ENCODE data around the gene PHACTR4.
"Not testable (repeated sequence)": the region's sequence is repeated elsewhere in the genome, so short reads cannot be mapped to it uniquely, and the experiment has no call there.

PHACTR4 gene

DNA sequence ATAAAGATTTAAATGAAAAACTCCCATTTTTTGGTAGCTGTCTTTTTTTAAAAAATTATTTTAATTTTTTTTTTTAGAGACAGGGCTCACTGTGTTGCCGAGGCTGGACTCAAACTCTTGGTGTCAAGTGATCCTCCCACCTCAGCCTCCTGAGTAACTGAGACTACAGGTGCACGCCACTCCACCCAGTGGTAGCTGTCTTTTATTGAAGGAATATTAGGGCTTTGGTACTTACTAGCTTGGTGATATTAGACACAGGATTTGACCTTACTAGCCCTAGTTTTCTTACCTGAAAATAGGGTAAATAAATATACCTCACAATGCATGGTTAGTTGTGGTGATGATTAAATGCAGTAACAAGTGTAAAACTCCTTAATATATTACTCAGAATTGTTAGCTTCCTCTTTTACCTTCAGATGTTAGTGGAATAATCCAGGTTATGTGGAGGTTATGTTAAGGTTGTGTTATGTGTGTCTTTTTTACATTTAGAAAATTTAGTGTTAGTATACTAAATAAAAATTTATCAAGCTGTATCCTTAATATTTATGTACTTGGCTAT, 66.8 kb downstream of the PHACTR4 start:
- no peak for DNase-seq (ENCODE audit: low spot score)

DNA sequence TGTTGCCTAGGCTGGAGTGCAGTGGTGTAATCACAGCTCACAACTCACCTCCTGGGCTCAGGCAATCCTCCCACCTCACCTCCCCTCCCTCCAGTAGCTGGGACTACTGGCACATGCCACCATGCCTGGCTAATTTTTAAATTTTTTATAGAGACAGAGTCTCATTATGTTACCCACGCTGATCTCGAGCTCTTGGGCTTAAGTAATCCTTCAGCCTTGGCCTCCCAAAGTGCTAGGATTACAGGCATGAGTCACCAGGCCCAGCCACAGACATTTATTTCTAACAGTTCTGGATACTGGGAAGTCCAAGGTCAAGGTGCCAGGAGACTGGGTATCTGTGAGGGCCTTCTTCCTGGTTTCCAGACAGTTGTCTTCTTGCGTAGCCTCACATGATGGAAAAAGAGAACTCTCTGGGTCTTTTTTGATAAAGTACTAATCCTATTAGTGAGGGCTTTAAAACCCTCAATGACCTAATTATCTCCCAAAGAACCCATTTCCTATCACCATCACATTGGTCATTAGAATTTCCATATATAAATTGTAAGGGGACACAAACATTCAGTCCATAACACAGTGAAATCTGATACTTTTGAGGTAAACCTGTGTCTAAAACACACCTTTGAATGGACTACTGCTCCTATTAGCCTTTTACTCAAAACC, 67.9 kb downstream of the PHACTR4 start:
- peak; percentile 44 for DNase-seq (ENCODE audit: low spot score)

DNA sequence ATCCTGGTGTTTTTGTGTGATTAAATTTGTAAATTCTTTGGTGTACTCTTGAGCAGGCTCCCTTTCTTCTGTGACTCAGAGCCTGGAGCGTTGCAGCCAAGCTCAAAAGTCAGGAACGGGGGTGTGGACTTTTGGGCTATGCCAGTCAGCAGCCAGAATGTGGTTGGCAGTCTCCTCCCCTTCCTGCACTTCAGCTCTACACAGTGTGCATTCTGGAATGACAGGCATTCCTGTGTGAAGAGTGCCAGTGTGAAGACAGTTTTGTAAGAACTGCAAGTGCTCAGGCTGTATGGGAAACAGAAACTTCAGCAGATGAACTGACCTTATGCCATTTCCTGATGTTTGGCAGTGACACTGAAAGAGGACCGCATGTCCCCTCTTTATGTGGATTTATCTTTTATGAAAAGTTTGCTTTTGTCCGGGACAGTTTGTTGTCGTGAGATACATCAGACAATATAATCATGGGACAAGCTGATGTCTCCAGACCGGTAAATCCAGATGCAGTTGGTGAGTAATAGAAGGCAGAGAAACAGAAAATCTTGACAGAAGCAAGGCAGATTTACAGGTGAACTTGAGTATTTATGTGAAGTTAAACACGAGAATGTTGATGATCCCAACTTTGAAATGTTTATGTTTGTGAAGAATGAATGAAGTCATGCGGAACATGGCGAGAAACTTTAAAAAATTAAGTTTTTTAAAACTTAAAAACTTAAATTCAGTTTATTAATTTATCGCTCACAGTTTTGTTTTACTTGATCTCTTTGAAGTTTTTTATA, 68.6 kb downstream of the PHACTR4 start:
- peak; percentile 84 for DNase-seq (ENCODE audit: low spot score)

DNA sequence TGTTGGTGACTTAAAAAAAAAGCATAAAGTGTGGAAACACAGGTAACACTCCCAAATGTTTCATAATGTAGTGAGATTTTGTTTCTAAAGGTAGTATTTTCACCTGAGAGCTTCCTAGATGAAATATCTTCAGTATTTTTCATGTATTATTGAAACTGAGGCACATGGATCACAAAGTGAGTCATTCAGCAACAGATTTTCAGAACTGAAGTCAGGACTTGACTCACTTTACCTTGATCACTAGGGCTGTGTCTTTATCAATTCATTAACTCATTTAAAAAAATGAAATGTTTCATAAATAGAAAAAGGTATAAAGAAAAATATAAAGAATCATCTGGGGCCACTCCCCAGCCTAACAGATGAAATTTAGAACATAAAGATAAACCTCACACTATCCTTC, 69.8 kb downstream of the PHACTR4 start:
- DNase-seq (ENCODE audit: low spot score), result no peak

- no peak for DNase-seq (ENCODE audit: low spot score)
These were observed 72.1 kb downstream of the PHACTR4 start for GRCh38 chr1:28441674-28442073.

DNA sequence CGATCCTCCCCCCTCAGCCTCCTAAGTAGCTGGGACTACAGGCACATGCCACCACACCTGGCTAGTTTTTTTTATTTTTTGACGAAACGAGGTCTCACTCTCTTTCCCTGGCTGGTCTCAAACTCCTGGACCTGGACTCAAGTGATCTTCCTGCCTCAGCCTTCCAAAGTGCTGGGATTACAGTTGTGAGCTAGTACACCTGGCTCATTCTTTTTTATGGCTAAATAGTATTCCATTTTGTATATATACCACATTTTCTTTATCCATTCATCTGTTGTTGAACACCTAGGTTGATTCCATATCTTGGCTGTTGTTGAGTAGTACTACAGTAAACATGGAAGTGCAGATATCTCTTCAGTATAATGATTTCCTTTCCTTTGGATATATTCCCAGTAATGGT, 74.0 kb downstream of the PHACTR4 start:
- DNase-seq (ENCODE audit: low spot score), result no peak

GRCh38 chr1:28447679-28448078, 78.1 kb downstream of the PHACTR4 start:
- DNase-seq (ENCODE audit: low spot score), result no peak

- not testable (repeated sequence) for DNase-seq (ENCODE audit: low spot score)
These were observed 78.6 kb downstream of the PHACTR4 start for GRCh38 chr1:28448094-28448611.

GRCh38 chr1:28449904-28450303, 80.4 kb downstream of the PHACTR4 start:
- DNase-seq (ENCODE audit: low spot score), result no peak

DNA sequence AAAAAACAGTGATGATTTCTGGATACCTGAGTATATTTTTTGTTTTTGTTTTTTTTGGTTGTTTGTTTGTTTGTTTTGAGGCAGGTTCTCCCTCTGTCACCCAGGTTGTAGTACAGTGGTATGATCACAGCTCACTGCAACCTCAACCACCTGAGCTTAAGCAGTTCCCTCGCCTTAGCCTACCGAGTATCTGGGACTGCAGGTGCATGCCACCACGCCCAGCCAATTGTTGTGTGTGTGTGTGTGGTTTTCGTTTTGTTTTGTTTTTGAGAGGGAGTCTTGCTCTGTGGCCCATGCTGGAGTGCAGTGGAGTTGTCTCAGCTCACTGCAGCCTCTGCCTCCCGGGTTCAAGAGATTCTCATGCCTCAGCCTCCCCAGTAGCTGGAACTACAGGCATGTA, 81.0 kb downstream of the PHACTR4 start:
- no peak for DNase-seq (ENCODE audit: low spot score)

DNA sequence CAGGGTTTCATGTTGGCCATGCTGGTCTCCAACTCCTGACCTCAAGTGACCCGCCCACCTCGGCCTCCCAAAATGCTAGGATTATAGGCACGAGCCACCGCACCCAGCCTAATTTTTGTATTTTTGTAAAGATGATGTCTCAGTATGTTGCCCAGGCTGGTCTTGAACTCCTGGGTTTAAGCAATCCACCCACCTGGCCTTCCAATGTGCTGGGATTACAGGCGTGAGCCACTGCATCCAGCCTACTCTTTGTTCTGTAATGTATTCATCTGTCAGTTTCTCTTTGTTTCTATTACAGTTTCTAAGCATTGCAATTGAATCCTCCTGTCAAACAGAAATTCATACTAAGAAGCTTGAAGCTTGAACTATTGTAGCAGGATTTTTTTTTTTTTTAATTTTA, 81.5 kb downstream of the PHACTR4 start:
- DNase-seq (ENCODE audit: low spot score), result no peak

- peak; percentile 85 for DNase-seq (ENCODE audit: low spot score)
These were observed 86.5 kb downstream of the PHACTR4 start for GRCh38 chr1:28456078-28456477.

GRCh38 chr1:28457678-28458077, 88.1 kb downstream of the PHACTR4 start:
- no peak for DNase-seq (ENCODE audit: low spot score)

DNA sequence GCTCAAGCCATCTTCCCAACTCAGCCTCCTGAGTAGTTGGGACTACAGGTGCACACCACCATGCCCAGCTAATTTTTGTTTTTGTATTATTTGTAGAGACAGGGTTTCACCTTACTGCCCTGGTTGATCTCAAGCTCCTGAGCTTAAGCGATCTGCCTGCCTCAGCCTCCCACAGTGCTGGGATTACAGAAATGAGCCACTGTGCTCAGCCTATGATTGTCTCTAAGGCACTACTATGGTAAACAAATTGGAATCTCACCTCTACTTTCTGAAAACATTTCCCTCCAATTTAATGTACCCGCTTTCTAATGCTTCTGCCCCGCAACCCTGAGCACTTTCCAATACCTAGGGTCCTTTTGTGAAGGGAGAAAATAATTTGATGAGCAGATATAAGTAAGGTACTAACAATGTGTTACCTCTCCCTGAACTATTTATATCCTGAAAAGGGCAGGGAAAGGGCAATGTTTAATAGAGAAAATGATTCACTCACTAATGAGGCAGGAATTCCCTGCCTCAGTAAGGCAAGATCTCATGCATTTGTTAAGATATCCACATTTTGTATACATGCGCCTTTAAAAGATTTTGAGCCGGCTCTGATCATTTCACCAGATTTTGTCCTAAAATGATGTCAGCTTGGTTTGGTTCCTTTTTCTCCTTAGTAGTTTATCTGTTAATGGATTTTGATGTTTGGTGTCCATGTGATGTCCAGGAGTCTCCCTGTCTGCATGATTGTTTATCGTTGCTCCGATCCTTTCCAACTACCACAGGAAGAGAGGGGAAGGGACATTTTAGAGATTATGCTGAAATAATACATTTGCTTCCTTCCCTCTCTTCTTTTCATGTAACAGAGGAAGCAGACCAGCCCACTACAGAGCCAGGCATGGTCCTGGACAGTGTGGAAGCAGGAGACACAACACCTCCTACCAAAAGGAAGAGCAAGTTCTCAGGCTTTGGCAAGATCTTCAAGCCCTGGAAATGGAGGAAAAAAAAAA, 89.0 kb downstream of the PHACTR4 start:
- no peak for DNase-seq (ENCODE audit: low spot score)

GRCh38 chr1:28466226-28466778, 96.8 kb downstream of the PHACTR4 start:
- DNase-seq (ENCODE audit: low spot score), result no peak

- no peak for DNase-seq (ENCODE audit: low spot score)
These were observed 100.6 kb downstream of the PHACTR4 start for GRCh38 chr1:28470146-28470545.

DNA sequence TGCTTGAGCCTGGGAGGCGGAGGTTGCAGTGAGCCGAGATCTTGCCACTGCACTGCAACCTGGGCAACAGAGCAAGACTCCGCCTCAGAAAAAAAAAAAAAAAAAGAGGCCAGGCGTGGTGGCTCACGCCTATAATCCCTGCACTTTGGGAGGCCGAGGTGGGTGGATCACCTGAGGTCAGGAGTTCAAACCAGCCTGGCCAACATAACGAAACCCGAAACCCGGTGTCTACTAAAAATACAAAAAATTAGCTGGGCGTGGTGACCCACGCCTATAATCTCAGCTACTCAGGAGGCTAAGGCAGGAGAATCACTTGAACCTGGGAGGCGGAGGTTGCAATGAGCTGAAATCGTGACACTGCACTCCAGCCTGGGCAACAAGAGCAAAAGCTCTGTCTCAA, 110.0 kb downstream of the PHACTR4 start:
- not testable (repeated sequence) for DNase-seq (ENCODE audit: low spot score)

GRCh38 chr1:28480308-28480707, 110.8 kb downstream of the PHACTR4 start:
- DNase-seq (ENCODE audit: low spot score), result no peak

DNA sequence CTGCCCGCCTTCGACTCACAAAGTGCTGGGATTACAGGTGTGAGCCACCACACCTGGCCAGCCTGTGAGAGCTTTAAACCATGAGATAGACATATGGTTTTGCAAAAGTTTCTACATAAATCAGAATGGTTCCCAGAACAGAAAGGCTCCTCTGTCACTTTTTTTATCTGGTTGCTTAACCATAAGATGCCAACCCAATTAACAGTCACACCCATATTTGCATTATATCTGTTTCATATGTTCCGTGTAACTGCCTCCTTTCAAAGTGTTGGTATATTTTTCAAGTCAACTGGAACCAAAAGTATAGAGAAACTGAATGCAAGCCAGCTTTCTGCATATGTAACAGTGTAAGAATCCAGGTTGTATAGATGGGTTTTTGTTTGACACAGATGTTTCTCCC, 112.6 kb downstream of the PHACTR4 start:
- no peak for DNase-seq (ENCODE audit: low spot score)

DNA sequence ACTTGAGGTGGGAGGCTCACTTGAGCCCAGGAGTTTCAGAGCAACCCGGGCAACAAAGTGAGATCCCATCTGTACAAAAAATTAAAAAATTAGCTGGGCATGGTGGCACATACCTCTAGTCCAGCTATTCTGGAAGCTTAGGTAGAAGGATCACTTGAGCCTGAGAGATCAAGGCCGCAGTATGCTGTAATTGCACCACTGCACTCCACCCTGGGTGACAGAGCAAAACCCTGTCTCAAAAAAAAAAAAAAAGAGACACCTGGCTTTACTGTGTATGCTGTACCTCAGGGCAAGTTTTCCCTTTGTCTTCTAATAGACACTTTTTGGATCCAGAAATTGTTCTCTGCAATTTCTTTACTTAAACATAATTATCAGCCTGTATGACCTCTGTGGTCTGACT, 113.2 kb downstream of the PHACTR4 start:
- no peak for DNase-seq (ENCODE audit: low spot score)

DNA sequence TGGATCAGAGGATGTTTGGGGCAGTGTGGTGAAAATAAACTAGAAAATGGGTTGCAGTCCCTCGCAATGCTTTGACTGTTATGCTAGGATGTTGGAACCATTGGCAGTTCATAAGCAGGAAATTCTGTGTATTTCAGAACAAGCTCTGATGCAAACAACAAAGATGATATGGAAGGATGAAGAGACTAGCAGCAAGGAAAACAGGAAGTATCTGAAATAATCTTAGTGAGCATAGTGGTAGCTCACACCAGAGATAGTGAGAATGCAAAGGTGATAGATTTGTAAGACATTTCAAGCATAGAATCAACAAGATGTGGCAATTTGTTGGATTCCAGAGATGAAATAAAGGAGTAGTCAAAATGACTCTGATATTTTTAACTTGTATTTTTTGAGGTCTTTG, 125.2 kb downstream of the PHACTR4 start:
- no peak for DNase-seq (ENCODE audit: low spot score)

DNA sequence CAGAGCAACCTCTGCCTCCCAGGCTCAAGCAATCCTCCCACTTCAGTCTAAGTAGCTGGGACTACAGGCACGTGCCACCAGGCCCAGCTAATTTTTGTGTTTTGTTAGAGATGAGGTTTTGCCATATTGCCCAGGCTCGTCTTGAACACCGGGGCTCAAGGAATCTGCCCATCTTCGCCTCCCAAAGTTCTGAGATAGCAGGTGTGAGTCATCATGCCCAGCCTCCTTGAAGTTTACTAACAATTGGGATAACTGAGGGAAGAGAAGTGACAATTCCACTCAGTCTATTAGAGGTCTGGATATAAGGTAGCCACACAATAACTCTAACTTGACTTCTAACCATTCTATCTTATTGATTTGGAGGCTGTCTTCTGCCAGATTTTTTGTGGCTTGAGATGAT, 130.0 kb downstream of the PHACTR4 start:
- no peak for DNase-seq (ENCODE audit: low spot score)
